ENCODE measurements around the gene RELB. TPM values are rescaled to one million over a fixed set of nuclear protein-coding genes. Genes with fewer than 3 reads are reported as not detected.

The RELB gene
- total RNA-seq, 3 donors from 2014 or later (not counting 1 experiment from before 2014, with no cell fraction given), result 92.4 to 119 (median 105) TPM

DNA sequence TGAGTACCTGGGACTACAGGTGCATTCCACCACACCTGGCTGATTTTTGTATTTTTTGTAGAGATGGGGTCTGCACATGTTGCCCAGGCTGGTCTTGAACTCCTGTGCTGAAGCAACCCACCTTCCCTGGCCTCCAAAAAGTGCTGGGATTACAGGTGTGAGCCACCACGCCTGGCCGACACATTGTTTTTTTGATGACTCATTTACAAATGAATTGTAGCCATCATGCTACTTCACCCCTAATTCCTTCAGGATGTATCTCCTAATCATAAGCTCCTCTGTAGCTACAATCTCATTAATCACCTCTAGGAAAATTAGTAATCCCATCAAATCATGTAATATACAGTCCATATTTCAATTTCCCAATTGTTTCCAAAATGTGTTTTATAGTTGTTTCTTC lies 17.9 kb downstream of the RELB start:
- Histone ChIP-seq H3K27me3 (ENCODE audit: control insufficient read depth, insufficient read depth, low read length) (no peaks in the 10 kb centered on the region), H3K36me3 (ENCODE audit: control insufficient read depth, insufficient read depth, low read length) (peaks cover 12% of the 10 kb centered on the region), H3K27ac (ENCODE audit: low read length) (no peak overlapping the region), H3K9me3 (ENCODE audit: control insufficient read depth, insufficient read depth, low read length) (no peaks in the 10 kb centered on the region), H3K4me3 (ENCODE audit: low read length) (no peak overlapping the region), H3K4me1 (ENCODE audit: control insufficient read depth, insufficient read depth, low read length) (peaks cover 17% of the 10 kb centered on the region)
- DNase-seq (no peak), ATAC-seq (no peak)
- H3K27me3 Mint-ChIP-seq (ENCODE audit: low read depth in 2 of 2), result no peaks in the 10 kb centered on the region
- H3K27ac Mint-ChIP-seq, result peak overlapping the region in 1 of 2 donors; percentile 64
- 91% methylated on average over 2 of the region's 2 CpGs for WGBS (ENCODE audit: insufficient coverage)
- intact Hi-C loops (cut with micrococcal nuclease), result no loop called here
- TF ChIP-seq, protein P1, sequence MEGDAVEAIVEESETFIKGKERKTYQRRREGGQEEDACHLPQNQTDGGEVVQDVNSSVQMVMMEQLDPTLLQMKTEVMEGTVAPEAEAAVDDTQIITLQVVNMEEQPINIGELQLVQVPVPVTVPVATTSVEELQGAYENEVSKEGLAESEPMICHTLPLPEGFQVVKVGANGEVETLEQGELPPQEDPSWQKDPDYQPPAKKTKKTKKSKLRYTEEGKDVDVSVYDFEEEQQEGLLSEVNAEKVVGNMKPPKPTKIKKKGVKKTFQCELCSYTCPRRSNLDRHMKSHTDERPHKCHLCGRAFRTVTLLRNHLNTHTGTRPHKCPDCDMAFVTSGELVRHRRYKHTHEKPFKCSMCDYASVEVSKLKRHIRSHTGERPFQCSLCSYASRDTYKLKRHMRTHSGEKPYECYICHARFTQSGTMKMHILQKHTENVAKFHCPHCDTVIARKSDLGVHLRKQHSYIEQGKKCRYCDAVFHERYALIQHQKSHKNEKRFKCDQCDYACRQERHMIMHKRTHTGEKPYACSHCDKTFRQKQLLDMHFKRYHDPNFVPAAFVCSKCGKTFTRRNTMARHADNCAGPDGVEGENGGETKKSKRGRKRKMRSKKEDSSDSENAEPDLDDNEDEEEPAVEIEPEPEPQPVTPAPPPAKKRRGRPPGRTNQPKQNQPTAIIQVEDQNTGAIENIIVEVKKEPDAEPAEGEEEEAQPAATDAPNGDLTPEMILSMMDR (IDR thresholded peaks at IDR 0.05), result no peak
- no peaks in the 10 kb centered on the region for H3K9me3 Mint-ChIP-seq
- H3K4me1 Mint-ChIP-seq, result peaks cover 8 to 14% of the 10 kb centered on the region in 2 donors
- peak overlapping the region; percentile 49 for H3K4me3 Mint-ChIP-seq
- H3K36me3 Mint-ChIP-seq, result no peaks in the 10 kb centered on the region

DNA sequence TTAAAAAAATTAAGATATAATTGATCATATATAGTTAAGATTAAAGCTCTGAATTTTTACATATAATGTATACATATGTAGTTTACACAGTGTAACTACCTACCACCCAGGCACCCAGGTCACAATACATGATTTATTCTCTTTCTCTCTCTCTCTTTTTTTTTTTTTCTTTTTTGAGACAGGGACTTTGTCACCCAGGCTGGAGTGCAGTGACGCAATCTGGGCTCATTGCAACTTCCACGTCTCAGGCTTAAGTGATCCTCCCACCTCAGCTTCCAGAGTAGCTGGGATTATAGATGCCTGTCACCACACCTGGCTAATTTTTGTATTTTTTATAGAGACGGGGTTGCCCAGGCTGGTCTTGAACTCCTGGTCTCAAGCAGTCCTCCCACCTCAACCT lies 18.8 kb downstream of the RELB start:
- ATAC-seq, result no peak
- 91% methylated on average over 3 of the region's 3 CpGs for WGBS (ENCODE audit: insufficient coverage)
- Histone ChIP-seq H3K27me3 (ENCODE audit: control insufficient read depth, insufficient read depth, low read length) (no peaks in the 10 kb centered on the region), H3K36me3 (ENCODE audit: control insufficient read depth, insufficient read depth, low read length) (peaks cover 12% of the 10 kb centered on the region), H3K27ac (ENCODE audit: low read length) (no peak overlapping the region), H3K4me3 (ENCODE audit: low read length) (no peak overlapping the region), H3K4me1 (ENCODE audit: control insufficient read depth, insufficient read depth, low read length) (peaks cover 17% of the 10 kb centered on the region), H3K9me3 (ENCODE audit: control insufficient read depth, insufficient read depth, low read length) (no peaks in the 10 kb centered on the region)
- peak overlapping the region; percentile 4 for H3K4me3 Mint-ChIP-seq
- DNase-seq, result no peak
- H3K9me3 Mint-ChIP-seq, result no peaks in the 10 kb centered on the region
- TF ChIP-seq, protein P1 (IDR thresholded peaks at IDR 0.05), result no peak
- no peaks in the 10 kb centered on the region for H3K27me3 Mint-ChIP-seq (ENCODE audit: low read depth in 2 of 2)
- intact Hi-C loops (cut with micrococcal nuclease), result no loop called here
- H3K27ac Mint-ChIP-seq, result peak overlapping the region in 1 of 2 donors; percentile 64
- H3K36me3 Mint-ChIP-seq, result no peaks in the 10 kb centered on the region
- peaks cover 8 to 14% of the 10 kb centered on the region in 2 donors for H3K4me1 Mint-ChIP-seq

GRCh38 chr19:45021971-45022370 lies 20.7 kb downstream of the RELB start:
- 95% methylated on average over 14 of the region's 14 CpGs for WGBS (ENCODE audit: insufficient coverage)
- Histone ChIP-seq H3K4me1 (ENCODE audit: control insufficient read depth, insufficient read depth, low read length) (peaks cover 3% of the 10 kb centered on the region), H3K4me3 (ENCODE audit: low read length) (no peak overlapping the region), H3K27ac (ENCODE audit: low read length) (no peak overlapping the region), H3K9me3 (ENCODE audit: control insufficient read depth, insufficient read depth, low read length) (no peaks in the 10 kb centered on the region), H3K27me3 (ENCODE audit: control insufficient read depth, insufficient read depth, low read length) (no peaks in the 10 kb centered on the region), H3K36me3 (ENCODE audit: control insufficient read depth, insufficient read depth, low read length) (peaks cover 16% of the 10 kb centered on the region)
- no peaks in the 10 kb centered on the region for H3K27me3 Mint-ChIP-seq (ENCODE audit: low read depth in 2 of 2)
- TF ChIP-seq, protein P1 (IDR thresholded peaks at IDR 0.05), result no peak
- peak overlapping the region; percentile 38 to 57 for H3K27ac Mint-ChIP-seq
- no peaks in the 10 kb centered on the region for H3K36me3 Mint-ChIP-seq
- peaks cover 0 to 2% of the 10 kb centered on the region in 2 donors for H3K4me1 Mint-ChIP-seq
- peak in 2 of 3 donors; percentile 7 to 14 for ATAC-seq
- peak in 1 of 2 donors; percentile 31 for DNase-seq
- H3K9me3 Mint-ChIP-seq, result no peaks in the 10 kb centered on the region
- no peak overlapping the region for H3K4me3 Mint-ChIP-seq
- intact Hi-C loops (cut with micrococcal nuclease), result no loop called here

DNA sequence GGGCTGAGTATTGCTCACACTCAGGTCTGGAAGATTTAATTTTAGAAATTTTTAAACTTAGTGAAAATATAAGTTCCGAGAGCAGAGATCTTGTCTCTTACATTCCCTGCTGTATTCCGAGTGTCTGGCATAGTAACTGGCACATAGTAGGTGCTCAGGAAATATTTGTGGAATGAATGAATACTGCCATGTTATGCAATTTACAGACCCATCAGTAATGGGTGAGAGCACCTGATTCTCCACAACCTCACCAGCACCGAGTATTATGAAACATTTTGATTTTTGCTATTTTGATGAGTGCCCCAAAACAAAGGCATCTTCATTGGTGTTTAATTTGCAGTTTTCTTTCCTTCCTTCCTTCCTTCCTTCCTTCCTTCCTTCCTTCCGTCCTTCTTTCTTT lies 21.8 kb downstream of the RELB start:
- no peak overlapping the region for H3K4me3 Mint-ChIP-seq
- no peaks in the 10 kb centered on the region for H3K27me3 Mint-ChIP-seq (ENCODE audit: low read depth in 2 of 2)
- H3K4me3 ChIP-seq (ENCODE audit: low read length), result no peak overlapping the region
- H3K27ac ChIP-seq (ENCODE audit: low read length), result no peak overlapping the region
- intact Hi-C loops (cut with micrococcal nuclease), result no loop called here
- DNase-seq, result no peak
- H3K9me3 ChIP-seq (ENCODE audit: control insufficient read depth, insufficient read depth, low read length), result no peaks in the 10 kb centered on the region
- no peaks in the 10 kb centered on the region for H3K4me1 ChIP-seq (ENCODE audit: control insufficient read depth, insufficient read depth, low read length)
- TF ChIP-seq, protein P1 (IDR thresholded peaks at IDR 0.05), result no peak
- no peaks in the 10 kb centered on the region for H3K9me3 Mint-ChIP-seq
- no peaks in the 10 kb centered on the region for H3K4me1 Mint-ChIP-seq
- H3K27me3 ChIP-seq (ENCODE audit: control insufficient read depth, insufficient read depth, low read length), result no peaks in the 10 kb centered on the region
- ATAC-seq, result no peak
- WGBS (ENCODE audit: insufficient coverage), result 94% methylated on average over 4 of the region's 4 CpGs
- H3K36me3 Mint-ChIP-seq, result no peaks in the 10 kb centered on the region
- peaks cover 23% of the 10 kb centered on the region for H3K36me3 ChIP-seq (ENCODE audit: control insufficient read depth, insufficient read depth, low read length)
- peak overlapping the region in 1 of 2 donors; percentile 25 for H3K27ac Mint-ChIP-seq
